Measurements from ENCODE around the gene RCAN2.

RCAN2 gene

DNA sequence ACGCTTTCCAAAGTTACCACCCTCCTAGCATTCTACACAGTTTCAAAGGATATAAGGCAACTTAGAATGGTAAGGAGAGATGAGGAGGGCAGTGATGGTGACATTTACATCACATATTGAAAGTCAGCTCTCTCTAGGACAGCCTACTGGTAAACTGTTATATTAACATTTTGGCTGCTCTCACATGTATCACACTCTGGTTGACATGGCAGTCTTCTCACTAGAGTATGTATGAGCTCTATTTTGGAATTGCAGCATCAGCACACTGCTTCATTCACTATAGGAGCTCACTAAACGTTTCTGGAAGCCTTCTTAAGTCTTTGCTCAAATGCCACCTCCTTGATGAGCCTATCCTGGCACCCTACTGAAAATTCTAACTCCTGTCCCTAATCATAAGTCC, 184.8 kb downstream of the RCAN2 start:
- H3K4me1 ChIP-seq (ENCODE audit: control insufficient read depth in 1 of 2, insufficient read depth in 1 of 2, low read depth in 1 of 2, low read length in 1 of 2), result no peaks in the 10 kb centered on the region
- no peaks in the 10 kb centered on the region for H3K27me3 ChIP-seq
- TF ChIP-seq, protein P1, sequence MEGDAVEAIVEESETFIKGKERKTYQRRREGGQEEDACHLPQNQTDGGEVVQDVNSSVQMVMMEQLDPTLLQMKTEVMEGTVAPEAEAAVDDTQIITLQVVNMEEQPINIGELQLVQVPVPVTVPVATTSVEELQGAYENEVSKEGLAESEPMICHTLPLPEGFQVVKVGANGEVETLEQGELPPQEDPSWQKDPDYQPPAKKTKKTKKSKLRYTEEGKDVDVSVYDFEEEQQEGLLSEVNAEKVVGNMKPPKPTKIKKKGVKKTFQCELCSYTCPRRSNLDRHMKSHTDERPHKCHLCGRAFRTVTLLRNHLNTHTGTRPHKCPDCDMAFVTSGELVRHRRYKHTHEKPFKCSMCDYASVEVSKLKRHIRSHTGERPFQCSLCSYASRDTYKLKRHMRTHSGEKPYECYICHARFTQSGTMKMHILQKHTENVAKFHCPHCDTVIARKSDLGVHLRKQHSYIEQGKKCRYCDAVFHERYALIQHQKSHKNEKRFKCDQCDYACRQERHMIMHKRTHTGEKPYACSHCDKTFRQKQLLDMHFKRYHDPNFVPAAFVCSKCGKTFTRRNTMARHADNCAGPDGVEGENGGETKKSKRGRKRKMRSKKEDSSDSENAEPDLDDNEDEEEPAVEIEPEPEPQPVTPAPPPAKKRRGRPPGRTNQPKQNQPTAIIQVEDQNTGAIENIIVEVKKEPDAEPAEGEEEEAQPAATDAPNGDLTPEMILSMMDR (IDR thresholded peaks at IDR 0.05), result no peak
- no peak overlapping the region for H3K4me3 ChIP-seq (ENCODE audit: low read depth in 1 of 2, low read length in 1 of 2)
- no peak overlapping the region for H3K27ac ChIP-seq
- no peaks in the 10 kb centered on the region for H3K9me3 ChIP-seq
- H3K36me3 ChIP-seq, result no peaks in the 10 kb centered on the region

DNA sequence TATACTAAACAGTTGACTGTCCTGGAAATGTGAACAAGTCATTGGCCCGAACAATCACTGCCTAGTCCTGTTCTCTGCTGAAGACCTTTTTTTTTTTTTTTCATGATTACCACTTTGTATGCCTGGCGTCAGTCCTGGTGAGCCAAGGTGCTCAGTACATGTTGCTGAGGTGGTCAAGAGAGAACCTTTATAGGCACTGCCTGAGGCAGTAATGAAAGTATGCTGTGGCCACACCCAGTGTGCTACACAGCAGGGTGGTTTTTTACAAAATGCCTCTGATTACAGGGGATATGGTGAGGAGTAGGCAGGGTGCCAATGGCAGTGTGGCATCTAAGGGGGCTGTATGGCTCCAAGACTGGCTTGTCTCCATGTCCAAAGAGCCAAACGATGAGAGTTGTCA, 185.4 kb downstream of the RCAN2 start:
- TF ChIP-seq, protein P1 (IDR thresholded peaks at IDR 0.05), result no peak
- H3K27ac ChIP-seq, result no peak overlapping the region
- H3K4me3 ChIP-seq (ENCODE audit: low read depth in 1 of 2, low read length in 1 of 2), result no peak overlapping the region
- no peaks in the 10 kb centered on the region for H3K4me1 ChIP-seq (ENCODE audit: control insufficient read depth in 1 of 2, insufficient read depth in 1 of 2, low read depth in 1 of 2, low read length in 1 of 2)
- H3K9me3 ChIP-seq, result no peaks in the 10 kb centered on the region
- H3K27me3 ChIP-seq, result no peaks in the 10 kb centered on the region
- H3K36me3 ChIP-seq, result no peaks in the 10 kb centered on the region

DNA sequence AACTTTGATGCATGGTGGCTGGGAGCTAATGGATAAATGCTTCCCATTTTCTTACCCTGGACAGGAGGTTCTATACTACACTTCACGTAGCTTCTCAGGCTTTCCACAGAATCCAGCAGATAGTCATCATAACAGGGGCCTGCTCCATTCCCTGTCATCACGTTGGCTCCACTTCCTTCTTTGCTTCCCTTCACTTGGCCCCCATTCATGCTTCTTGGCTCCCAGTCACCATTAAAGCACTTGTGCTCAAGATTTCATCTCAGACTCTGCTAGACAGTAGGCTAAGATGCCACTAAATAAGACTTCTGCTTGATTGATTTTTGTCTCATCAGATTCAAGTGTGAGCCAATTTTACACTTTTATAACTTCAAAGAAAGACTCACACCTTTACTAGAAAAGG, 186.0 kb downstream of the RCAN2 start:
- H3K27ac ChIP-seq, result no peak overlapping the region

DNA sequence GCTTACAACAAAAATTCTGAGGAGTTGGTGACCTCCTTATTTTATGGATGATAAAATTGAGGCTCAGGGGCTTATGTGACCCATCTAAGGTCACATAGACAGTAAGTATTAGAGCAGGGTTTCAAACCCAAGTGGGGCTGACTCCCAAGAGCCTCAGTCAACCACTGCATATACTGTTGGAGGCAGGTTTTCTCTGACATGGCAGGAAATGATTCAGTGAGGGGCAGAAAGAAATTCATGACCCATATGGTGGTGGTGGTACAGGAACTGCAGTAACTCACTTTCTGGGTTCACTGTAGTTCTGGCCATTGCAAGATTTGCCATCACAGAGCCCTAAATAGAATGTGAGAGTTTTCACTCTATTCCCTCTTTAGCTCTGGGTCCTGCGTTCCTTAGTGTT, 188.4 kb downstream of the RCAN2 start:
- no peaks in the 10 kb centered on the region for H3K27me3 ChIP-seq
- no peaks in the 10 kb centered on the region for H3K9me3 ChIP-seq
- TF ChIP-seq, protein P1 (IDR thresholded peaks at IDR 0.05), result no peak
- no peaks in the 10 kb centered on the region for H3K4me1 ChIP-seq (ENCODE audit: control insufficient read depth in 1 of 2, insufficient read depth in 1 of 2, low read depth in 1 of 2, low read length in 1 of 2)
- no peaks in the 10 kb centered on the region for H3K36me3 ChIP-seq
- no peak overlapping the region for H3K4me3 ChIP-seq (ENCODE audit: low read depth in 1 of 2, low read length in 1 of 2)
- H3K27ac ChIP-seq, result no peak overlapping the region

More for the DNA sequence above, 186.0 kb downstream of the RCAN2 start:
- no peaks in the 10 kb centered on the region for H3K4me1 ChIP-seq (ENCODE audit: control insufficient read depth in 1 of 2, insufficient read depth in 1 of 2, low read depth in 1 of 2, low read length in 1 of 2)
- no peaks in the 10 kb centered on the region for H3K9me3 ChIP-seq
- no peak overlapping the region for H3K4me3 ChIP-seq (ENCODE audit: low read depth in 1 of 2, low read length in 1 of 2)
- H3K27me3 ChIP-seq, result no peaks in the 10 kb centered on the region
- no peaks in the 10 kb centered on the region for H3K36me3 ChIP-seq
- TF ChIP-seq, protein P1 (IDR thresholded peaks at IDR 0.05), result no peak

DNA sequence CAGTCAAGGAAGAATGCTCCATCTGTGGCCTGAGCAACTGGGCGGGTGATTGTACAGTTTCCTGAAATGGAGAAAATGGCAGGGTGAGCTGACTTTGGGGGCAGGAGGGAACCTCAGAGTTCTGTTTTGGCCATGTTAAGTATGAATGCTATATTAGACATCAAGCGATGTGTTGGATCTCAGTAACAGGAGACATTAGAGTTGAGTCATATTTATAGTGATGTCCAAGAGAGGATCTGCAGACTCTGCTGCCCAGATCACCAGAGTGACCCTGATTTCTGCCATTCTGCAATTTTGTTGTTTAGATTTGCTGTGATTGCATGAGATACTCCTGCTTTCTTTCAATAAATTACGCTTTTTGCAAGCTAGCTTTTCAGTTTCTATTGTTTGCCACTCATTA, 189.1 kb downstream of the RCAN2 start:
- Histone ChIP-seq H3K27ac (no peak overlapping the region), H3K9me3 (no peaks in the 10 kb centered on the region)
- TF ChIP-seq, protein P1 (IDR thresholded peaks at IDR 0.05), result no peak

DNA sequence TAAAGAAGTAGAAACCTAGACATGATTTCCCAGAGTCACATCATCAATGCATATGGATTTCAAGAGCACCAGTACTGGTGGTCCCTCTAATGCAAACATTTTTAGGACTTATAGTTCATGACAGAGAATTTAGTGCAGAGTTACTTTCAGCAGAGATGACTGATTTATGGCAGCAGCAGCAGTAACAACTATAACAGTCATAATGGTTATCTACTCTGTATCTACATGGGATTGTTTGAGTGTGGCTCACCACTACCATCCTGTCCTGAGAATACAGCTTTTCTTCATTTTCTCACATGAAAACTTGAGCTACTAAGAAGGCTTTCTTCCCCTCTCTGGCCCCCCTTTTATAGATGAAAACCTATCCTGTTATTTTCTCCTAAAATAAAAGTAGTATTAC, 192.0 kb downstream of the RCAN2 start:
- H3K27me3 ChIP-seq, result no peaks in the 10 kb centered on the region

More for the DNA sequence above, 189.1 kb downstream of the RCAN2 start:
- Histone ChIP-seq H3K27me3 (no peaks in the 10 kb centered on the region), H3K4me3 (ENCODE audit: low read depth in 1 of 2, low read length in 1 of 2) (no peak overlapping the region), H3K36me3 (no peaks in the 10 kb centered on the region), H3K4me1 (ENCODE audit: control insufficient read depth in 1 of 2, insufficient read depth in 1 of 2, low read depth in 1 of 2, low read length in 1 of 2) (no peaks in the 10 kb centered on the region)

More for the DNA sequence above, 192.0 kb downstream of the RCAN2 start:
- no peaks in the 10 kb centered on the region for H3K4me1 ChIP-seq (ENCODE audit: control insufficient read depth in 1 of 2, insufficient read depth in 1 of 2, low read depth in 1 of 2, low read length in 1 of 2)
- H3K27ac ChIP-seq, result no peak overlapping the region
- TF ChIP-seq, protein P1 (IDR thresholded peaks at IDR 0.05), result no peak
- no peaks in the 10 kb centered on the region for H3K36me3 ChIP-seq
- H3K4me3 ChIP-seq (ENCODE audit: low read depth in 1 of 2, low read length in 1 of 2), result no peak overlapping the region
- no peaks in the 10 kb centered on the region for H3K9me3 ChIP-seq
